GM12891 (cell line): ENCODE data around the gene SYT1.

Source experiments
- PAX5 ChIP-seq: IDR thresholded peaks from 2 replicates; pipeline ENCODE4 v1.6.1; 2011; ENCODE audit warnings: low read length, moderate library complexity, mild to moderate bottlenecking; ENCODE audit not compliant: insufficient read depth, severe bottlenecking
- POLR2A ChIP-seq: IDR thresholded peaks from 2 replicates; pipeline ENCODE4 v1.6.1; 2011; ENCODE audit warnings: low read depth, low read length, control low read depth
- POLR2AphosphoS5 ChIP-seq: IDR thresholded peaks from 2 replicates; pipeline ENCODE4 v1.6.1; 2011; ENCODE audit warnings: low read depth, low read length, control low read depth
- POU2F2 ChIP-seq: IDR thresholded peaks from 2 replicates; pipeline ENCODE4 v1.6.1; 2011; ENCODE audit warnings: low read depth, mild to moderate bottlenecking, control low read depth, low read length, moderate library complexity
- SPI1 ChIP-seq: IDR thresholded peaks from 2 replicates; pipeline ENCODE4 v1.6.1; 2011; ENCODE audit warnings: low read depth, low read length, control low read depth
- TAF1 ChIP-seq: IDR thresholded peaks from 2 replicates; pipeline ENCODE4 v1.6.1; 2011; ENCODE audit warnings: low read depth, low read length, control low read depth

GRCh38 chr12:79082595-79082994 is 218.0 kb downstream of the SYT1 start:
- no peak for TF ChIP-seq TAF1
- no peak for TF ChIP-seq POLR2A
- no peak for TF ChIP-seq POLR2AphosphoS5
- no peak for TF ChIP-seq SPI1
- TF ChIP-seq POU2F2, result no peak
- TF ChIP-seq PAX5, result no peak
